ENCODE data around the gene AP2A2. TPM values are rescaled to one million over a fixed set of nuclear protein-coding genes. Genes with fewer than 3 reads are reported as not detected.

AP2A2 gene
- total RNA-seq, 2 donors from 2014 or later: 99.0 to 109 TPM

- no peak overlapping the region for H3K4me3 ChIP-seq
- H3K27me3 ChIP-seq (replicated peaks; ENCODE audit: insufficient read depth): no peaks in the 10 kb centered on the region
- no peak for TF ChIP-seq CTCF (IDR thresholded peaks at IDR 0.05)
- no peak for ATAC-seq (ENCODE audit: insufficient number of reproducible peaks, low FRiP score, low read depth)
- H3K36me3 ChIP-seq: peaks cover 2% of the 10 kb centered on the region
- no peak for DNase-seq (ENCODE audit: low spot score)
- no peaks in the 10 kb centered on the region for H3K4me1 ChIP-seq (ENCODE audit: control insufficient read depth in 1 of 2, low read depth in 2 of 2)
- peaks cover 5% of the 10 kb centered on the region for H3K9me3 ChIP-seq
- no peak overlapping the region for H3K27ac ChIP-seq
Measured at GRCh38 chr11:953512-953911, 27.8 kb downstream of the AP2A2 start.

- Histone ChIP-seq H3K4me3 (no peak overlapping the region), H3K36me3 (peaks cover under 1% of the 10 kb centered on the region), H3K27ac (no peak overlapping the region), H3K4me1 (ENCODE audit: control insufficient read depth in 1 of 2, low read depth in 2 of 2) (no peaks in the 10 kb centered on the region), H3K9me3 (no peaks in the 10 kb centered on the region), H3K27me3 (replicated peaks; ENCODE audit: insufficient read depth) (no peaks in the 10 kb centered on the region)
- no peak for TF ChIP-seq CTCF (IDR thresholded peaks at IDR 0.05)
- DNase-seq (ENCODE audit: low spot score) (no peak), ATAC-seq (ENCODE audit: insufficient number of reproducible peaks, low FRiP score, low read depth) (no peak)
Measured at GRCh38 chr11:954392-955153, 28.9 kb downstream of the AP2A2 start.

- Histone ChIP-seq H3K27ac (no peak overlapping the region), H3K4me3 (no peak overlapping the region)
- no peak for ATAC-seq (ENCODE audit: insufficient number of reproducible peaks, low FRiP score, low read depth)
Measured at GRCh38 chr11:955154-956063, 29.7 kb downstream of the AP2A2 start.

DNA sequence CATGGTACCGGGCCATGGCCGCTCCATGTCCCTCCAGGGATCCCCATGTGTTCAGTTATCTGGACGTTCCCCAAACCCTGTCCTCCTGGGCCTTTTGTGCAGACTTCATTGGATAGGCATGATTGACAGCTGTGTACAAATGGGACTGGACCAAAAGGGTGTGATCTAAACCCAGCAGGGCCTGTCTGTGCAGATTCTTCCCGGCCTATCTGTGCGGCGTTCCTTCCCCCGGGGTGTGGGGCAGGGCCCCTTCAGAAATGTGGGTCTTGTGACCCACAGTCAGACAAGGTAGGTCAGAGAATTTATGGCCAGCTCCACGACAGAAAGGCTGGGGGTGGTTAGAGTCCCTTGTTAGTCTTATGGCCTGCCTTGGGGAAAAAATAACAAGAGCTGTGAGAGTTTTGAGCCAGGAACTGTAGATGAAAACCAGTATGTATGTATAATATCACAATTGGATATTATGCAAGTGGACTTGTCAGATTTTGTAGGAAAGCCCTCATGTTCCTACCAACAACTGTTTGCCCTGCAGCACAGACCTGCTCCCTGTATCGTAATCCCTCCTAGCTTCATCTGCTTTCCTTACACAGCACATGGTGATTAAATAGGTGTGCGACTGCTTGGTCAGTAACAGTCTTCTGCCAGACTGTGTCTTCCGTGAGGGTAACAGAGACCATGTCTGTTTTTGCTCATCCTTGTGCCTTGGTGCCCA is 31.7 kb downstream of the AP2A2 start:
- peaks cover 23% of the 10 kb centered on the region for H3K36me3 ChIP-seq
- H3K9me3 ChIP-seq: no peaks in the 10 kb centered on the region
- no peaks in the 10 kb centered on the region for H3K27me3 ChIP-seq (replicated peaks; ENCODE audit: insufficient read depth)
- no peak for ATAC-seq (ENCODE audit: insufficient number of reproducible peaks, low FRiP score, low read depth)
- no peak for TF ChIP-seq CTCF (IDR thresholded peaks at IDR 0.05)
- no peak for DNase-seq (ENCODE audit: low spot score)
- no peaks in the 10 kb centered on the region for H3K4me1 ChIP-seq (ENCODE audit: control insufficient read depth in 1 of 2, low read depth in 2 of 2)
- no peak overlapping the region for H3K4me3 ChIP-seq
- no peak overlapping the region for H3K27ac ChIP-seq

More at GRCh38 chr11:955154-956063, 29.7 kb downstream of the AP2A2 start:
- Histone ChIP-seq H3K27me3 (replicated peaks; ENCODE audit: insufficient read depth) (no peaks in the 10 kb centered on the region), H3K4me1 (ENCODE audit: control insufficient read depth in 1 of 2, low read depth in 2 of 2) (no peaks in the 10 kb centered on the region), H3K36me3 (peaks cover 9% of the 10 kb centered on the region), H3K9me3 (no peaks in the 10 kb centered on the region)
- DNase-seq (ENCODE audit: low spot score): no peak
- TF ChIP-seq CTCF (IDR thresholded peaks at IDR 0.05): no peak

DNA sequence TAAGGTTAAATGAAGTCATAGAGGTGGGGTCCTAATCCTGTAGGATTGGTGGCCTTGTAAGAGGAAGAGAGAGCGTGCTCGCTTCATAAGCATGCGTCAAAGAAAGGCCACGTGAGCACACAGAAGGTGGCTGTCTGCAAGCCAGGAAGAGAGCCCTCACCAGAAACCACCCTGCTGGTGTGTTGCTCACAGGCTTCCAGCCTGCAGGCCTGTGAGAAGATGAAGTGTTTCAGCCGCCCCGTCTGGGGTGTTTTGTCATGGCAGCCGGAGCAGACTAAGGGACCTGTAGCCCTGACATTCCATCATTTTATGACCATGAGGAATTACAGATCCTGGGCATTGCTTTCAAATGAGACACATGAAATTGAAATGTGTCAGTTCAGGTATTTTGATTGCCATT is 32.4 kb downstream of the AP2A2 start:
- Histone ChIP-seq H3K27ac (no peak overlapping the region), H3K36me3 (peaks cover 27% of the 10 kb centered on the region), H3K4me3 (no peak overlapping the region), H3K4me1 (ENCODE audit: control insufficient read depth in 1 of 2, low read depth in 2 of 2) (no peaks in the 10 kb centered on the region), H3K9me3 (no peaks in the 10 kb centered on the region), H3K27me3 (replicated peaks; ENCODE audit: insufficient read depth) (no peaks in the 10 kb centered on the region)
- DNase-seq (ENCODE audit: low spot score) (no peak), ATAC-seq (ENCODE audit: insufficient number of reproducible peaks, low FRiP score, low read depth) (no peak)
- no peak for TF ChIP-seq CTCF (IDR thresholded peaks at IDR 0.05)

Measured in thoracic aorta (tissue), 2 donors.